Neural crest cell (in vitro differentiated cells): ENCODE data around the gene LRRC7. TPM values are rescaled to one million over a fixed set of nuclear protein-coding genes. Genes with fewer than 3 reads are reported as not detected.
"Not testable (repeated sequence)": the region's sequence is repeated elsewhere in the genome, so short reads cannot be mapped to it uniquely, and the experiment has no call there.

Source experiments
- DNase-seq: peaks from one replicate; pipeline ENCODE4 v3.0.0; 2021; ENCODE audit warnings: low read depth, mixed read lengths, low spot score
- H3K27ac Mint-ChIP-seq: one replicate; pipeline ENCODE4 v1.8.0; 2021; ENCODE audit warnings: mild to moderate bottlenecking, mixed read lengths; ENCODE audit not compliant: unreplicated experiment
- H3K27me3 Mint-ChIP-seq: 2 replicates; pipeline ENCODE4 v1.8.0; 2021; ENCODE audit warnings: low read depth, mild to moderate bottlenecking, mixed read lengths
- H3K36me3 Mint-ChIP-seq: 2 replicates; pipeline ENCODE4 v1.8.0; 2021; ENCODE audit warnings: low read depth, mild to moderate bottlenecking, mixed read lengths
- H3K4me1 Mint-ChIP-seq: 2 replicates; pipeline ENCODE4 v1.8.0; 2021; ENCODE audit warnings: mixed read lengths
- H3K4me3 Mint-ChIP-seq: one replicate; pipeline ENCODE4 v1.8.0; 2021; ENCODE audit warnings: mild to moderate bottlenecking, mixed read lengths
- H3K9me3 Mint-ChIP-seq: 2 replicates; pipeline ENCODE4 v1.8.0; 2021; ENCODE audit warnings: mixed read lengths
- CTCF ChIP-seq: fragments of 200-600 bp; sonication (generic); conservative IDR thresholded peaks from 2 replicates; pipeline ENCODE4 v1.5.0; 2021; ENCODE audit warnings: antibody characterized with exemption, mild to moderate bottlenecking
- total RNA-seq: library from RNA; stranded (reverse); gene quantifications from 2 replicates; pipeline ENCODE4 v1.2.1, GENCODE V29; 2021

The LRRC7 gene
- total RNA-seq, 1 donor from 2014 or later: 2.4 TPM

- Mint-ChIP-seq H3K9me3 (no peaks in the 10 kb centered on the region), H3K4me1 (peaks cover 9% of the 10 kb centered on the region), H3K36me3 (no peaks in the 10 kb centered on the region), H3K4me3 (no peak overlapping the region), H3K27me3 (no peaks in the 10 kb centered on the region), H3K27ac (no peak overlapping the region)
- TF ChIP-seq CTCF: no peak
- DNase-seq: no peak
Measured at GRCh38 chr1:69919129-69919921, 351.6 kb downstream of the LRRC7 start.

- peaks cover 7% of the 10 kb centered on the region for H3K4me1 Mint-ChIP-seq
- no peak overlapping the region for H3K4me3 Mint-ChIP-seq
- no peaks in the 10 kb centered on the region for H3K27me3 Mint-ChIP-seq
- no peaks in the 10 kb centered on the region for H3K36me3 Mint-ChIP-seq
- H3K9me3 Mint-ChIP-seq: no peaks in the 10 kb centered on the region
- H3K27ac Mint-ChIP-seq: no peak overlapping the region
- no peak for DNase-seq
- no peak for TF ChIP-seq CTCF
Measured at GRCh38 chr1:69919922-69920273, 352.2 kb downstream of the LRRC7 start.

- H3K4me3 Mint-ChIP-seq: no peak overlapping the region
- H3K36me3 Mint-ChIP-seq: no peaks in the 10 kb centered on the region
- H3K9me3 Mint-ChIP-seq: no peaks in the 10 kb centered on the region
- H3K27ac Mint-ChIP-seq: no peak overlapping the region
- H3K27me3 Mint-ChIP-seq: no peaks in the 10 kb centered on the region
- TF ChIP-seq CTCF: no peak
- H3K4me1 Mint-ChIP-seq: peaks cover 1% of the 10 kb centered on the region
- DNase-seq: no peak
Measured at GRCh38 chr1:69920426-69920825, 352.7 kb downstream of the LRRC7 start.

- Mint-ChIP-seq H3K36me3 (no peaks in the 10 kb centered on the region), H3K27me3 (no peaks in the 10 kb centered on the region)
Measured at GRCh38 chr1:69921486-69921885, 353.8 kb downstream of the LRRC7 start.

GRCh38 chr1:69928234-69928633 lies 360.5 kb downstream of the LRRC7 start:
- H3K4me1 Mint-ChIP-seq, DNase-seq, H3K27ac Mint-ChIP-seq, H3K4me3 Mint-ChIP-seq, H3K27me3 Mint-ChIP-seq, H3K9me3 Mint-ChIP-seq, H3K36me3 Mint-ChIP-seq: not testable (repeated sequence)

More at GRCh38 chr1:69921486-69921885, 353.8 kb downstream of the LRRC7 start:
- H3K4me1 Mint-ChIP-seq: no peaks in the 10 kb centered on the region
- no peaks in the 10 kb centered on the region for H3K9me3 Mint-ChIP-seq
- no peak overlapping the region for H3K27ac Mint-ChIP-seq
- DNase-seq: no peak
- H3K4me3 Mint-ChIP-seq: no peak overlapping the region
- TF ChIP-seq CTCF: no peak

- Mint-ChIP-seq H3K4me1 (no peaks in the 10 kb centered on the region), H3K9me3 (peaks cover 3% of the 10 kb centered on the region), H3K27me3 (no peaks in the 10 kb centered on the region)
Measured at GRCh38 chr1:69929308-69930057, 361.8 kb downstream of the LRRC7 start.

More at GRCh38 chr1:69929308-69930057, 361.8 kb downstream of the LRRC7 start:
- Mint-ChIP-seq H3K27ac (no peak overlapping the region), H3K4me3 (no peak overlapping the region), H3K36me3 (peaks cover 8% of the 10 kb centered on the region)
- no peak for DNase-seq
- TF ChIP-seq CTCF: no peak
